ENCODE measurements around the gene MOV10L1. TPM values are rescaled to one million over a fixed set of nuclear protein-coding genes. Genes with fewer than 3 reads are reported as not detected.

The MOV10L1 gene
- total RNA-seq, 4 donors from 2014 or later: 0.13 to 1.7 (median 1.6) TPM; not detected in 1

- H3K4me3 ChIP-seq (ENCODE audit: low read depth, poor library complexity, severe bottlenecking): no peak overlapping the region
- WGBS, 2 donors: 72 to 75% methylated on average over 3 of the region's 3 CpGs
- TF ChIP-seq, protein P1, sequence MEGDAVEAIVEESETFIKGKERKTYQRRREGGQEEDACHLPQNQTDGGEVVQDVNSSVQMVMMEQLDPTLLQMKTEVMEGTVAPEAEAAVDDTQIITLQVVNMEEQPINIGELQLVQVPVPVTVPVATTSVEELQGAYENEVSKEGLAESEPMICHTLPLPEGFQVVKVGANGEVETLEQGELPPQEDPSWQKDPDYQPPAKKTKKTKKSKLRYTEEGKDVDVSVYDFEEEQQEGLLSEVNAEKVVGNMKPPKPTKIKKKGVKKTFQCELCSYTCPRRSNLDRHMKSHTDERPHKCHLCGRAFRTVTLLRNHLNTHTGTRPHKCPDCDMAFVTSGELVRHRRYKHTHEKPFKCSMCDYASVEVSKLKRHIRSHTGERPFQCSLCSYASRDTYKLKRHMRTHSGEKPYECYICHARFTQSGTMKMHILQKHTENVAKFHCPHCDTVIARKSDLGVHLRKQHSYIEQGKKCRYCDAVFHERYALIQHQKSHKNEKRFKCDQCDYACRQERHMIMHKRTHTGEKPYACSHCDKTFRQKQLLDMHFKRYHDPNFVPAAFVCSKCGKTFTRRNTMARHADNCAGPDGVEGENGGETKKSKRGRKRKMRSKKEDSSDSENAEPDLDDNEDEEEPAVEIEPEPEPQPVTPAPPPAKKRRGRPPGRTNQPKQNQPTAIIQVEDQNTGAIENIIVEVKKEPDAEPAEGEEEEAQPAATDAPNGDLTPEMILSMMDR (IDR thresholded peaks at IDR 0.05): no peak
- TF ChIP-seq POLR2A (IDR thresholded peaks at IDR 0.05): no peak
- intact Hi-C loops (cut with DNase I; ENCODE audit: low total_unique reads): no loop called here
- no peak for DNase-seq (ENCODE audit: low spot score in 2 of 2)
Measured at GRCh38 chr22:50118129-50118528, 28.3 kb downstream of the MOV10L1 start.

DNA sequence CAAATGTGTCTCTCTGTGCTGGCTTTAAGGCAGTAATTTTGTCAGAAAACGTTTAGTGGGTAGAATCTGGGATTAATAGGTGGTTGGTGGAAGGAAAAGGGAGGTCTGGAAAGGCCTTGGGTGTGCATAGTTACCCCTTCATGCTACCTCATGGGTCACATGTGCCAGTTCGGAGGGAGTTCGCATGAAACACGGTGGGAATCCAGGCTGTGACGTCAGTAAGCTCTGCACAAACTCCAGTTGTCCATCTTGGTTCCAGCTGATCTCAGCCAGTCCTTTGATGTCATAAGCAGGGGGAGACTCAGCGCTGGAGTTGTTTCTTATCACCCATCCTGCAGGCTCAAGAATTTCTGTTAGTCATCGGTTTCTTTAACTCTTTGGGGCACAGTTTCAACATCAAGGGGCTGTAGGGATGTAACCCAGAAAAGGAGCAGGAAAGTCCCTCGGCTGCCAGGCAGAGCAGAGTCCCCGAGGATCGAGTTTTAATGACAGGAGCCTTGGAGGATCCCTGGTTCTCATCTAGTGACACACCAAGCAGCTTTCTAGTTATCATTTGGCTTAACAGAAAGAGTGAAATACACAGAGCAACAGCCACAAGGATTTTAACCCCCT lies 28.9 kb downstream of the MOV10L1 start:
- DNase-seq (ENCODE audit: low spot score in 2 of 2): peak in 1 of 2 donors; percentile 37
- intact Hi-C loops (cut with DNase I; ENCODE audit: low total_unique reads): no loop called here
- TF ChIP-seq POLR2A (IDR thresholded peaks at IDR 0.05): no peak
- TF ChIP-seq, protein P1 (IDR thresholded peaks at IDR 0.05): no peak
- no peak overlapping the region for H3K4me3 ChIP-seq (ENCODE audit: low read depth, poor library complexity, severe bottlenecking)
- 31 to 42% methylated on average over 10 of the region's 10 CpGs for WGBS, 2 donors

DNA sequence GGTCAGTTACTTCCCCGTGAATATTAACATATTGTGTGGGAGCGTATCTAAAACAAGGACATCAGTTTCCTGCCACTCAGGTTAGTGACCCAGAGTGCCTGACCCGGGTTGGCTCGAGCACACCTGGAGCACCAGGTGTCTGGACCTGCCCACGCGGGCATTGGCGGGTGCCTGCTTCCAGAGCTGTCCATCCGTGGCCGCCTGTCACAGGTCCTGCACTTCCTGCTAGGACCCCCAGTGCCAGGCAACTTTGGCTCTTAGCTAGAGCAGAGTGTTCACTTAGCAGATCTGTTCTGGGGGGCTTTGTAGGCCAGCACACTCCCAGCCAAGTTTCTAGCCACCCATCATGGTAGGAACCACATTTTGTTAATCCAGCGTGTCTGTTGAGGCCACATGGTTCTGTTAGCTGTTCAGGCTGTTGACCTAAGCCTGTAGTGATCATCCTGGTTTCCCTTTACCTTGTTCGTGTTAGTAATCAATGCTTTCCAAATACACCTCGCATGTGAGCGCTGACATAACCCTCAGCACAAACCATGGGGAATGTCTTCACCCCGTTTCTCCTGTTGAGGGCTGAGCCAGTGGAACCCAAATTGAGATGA lies 29.5 kb downstream of the MOV10L1 start:
- TF ChIP-seq, protein P1 (IDR thresholded peaks at IDR 0.05): no peak
- TF ChIP-seq POLR2A (IDR thresholded peaks at IDR 0.05): no peak
- WGBS, 2 donors: 85 to 88% methylated on average over 12 to 14 of the region's 14 CpGs
- peak in 1 of 2 donors; percentile 56 for DNase-seq (ENCODE audit: low spot score in 2 of 2)
- no peak overlapping the region for H3K4me3 ChIP-seq (ENCODE audit: low read depth, poor library complexity, severe bottlenecking)
- intact Hi-C loops (cut with DNase I; ENCODE audit: low total_unique reads): no loop called here

DNA sequence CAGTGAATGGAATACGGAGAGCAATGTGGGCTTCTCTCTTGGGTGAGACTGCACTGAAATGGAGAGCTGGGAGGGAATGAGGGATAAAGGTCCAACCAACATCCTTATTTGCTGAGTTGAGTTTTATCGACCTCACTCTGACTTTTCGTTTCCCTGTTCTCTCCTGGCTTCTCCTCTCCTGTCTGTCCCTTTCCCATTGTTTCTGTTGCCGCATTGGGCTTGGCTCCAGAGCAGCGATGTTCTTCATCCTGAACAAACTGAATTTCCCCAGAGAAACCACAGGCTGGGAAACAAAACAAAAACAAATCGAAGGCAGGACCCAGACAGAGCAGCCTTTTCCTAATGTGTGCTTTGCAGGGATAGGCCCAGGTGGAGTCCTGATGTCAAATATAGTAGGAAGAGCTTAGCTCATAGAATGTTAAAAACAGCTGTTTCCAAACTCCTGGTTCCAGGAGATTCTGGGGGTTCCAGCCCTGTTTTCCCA lies 30.0 kb downstream of the MOV10L1 start:
- H3K4me3 ChIP-seq (ENCODE audit: low read depth, poor library complexity, severe bottlenecking): no peak overlapping the region
- WGBS, 2 donors: 58 to 63% methylated on average over 6 of the region's 6 CpGs
- intact Hi-C loops (cut with DNase I; ENCODE audit: low total_unique reads): no loop called here
- TF ChIP-seq, protein P1 (IDR thresholded peaks at IDR 0.05): no peak
- TF ChIP-seq POLR2A (IDR thresholded peaks at IDR 0.05): no peak
- peak in 1 of 2 donors; percentile 37 for DNase-seq (ENCODE audit: low spot score in 2 of 2)

GRCh38 chr22:50121202-50121740 lies 31.5 kb downstream of the MOV10L1 start:
- peak in 1 of 2 donors; percentile 74 for DNase-seq (ENCODE audit: low spot score in 2 of 2)
- no peak overlapping the region for H3K4me3 ChIP-seq (ENCODE audit: low read depth, poor library complexity, severe bottlenecking)
- TF ChIP-seq POLR2A (IDR thresholded peaks at IDR 0.05): no peak
- TF ChIP-seq, protein P1 (IDR thresholded peaks at IDR 0.05): no peak
- WGBS, 2 donors: 78 to 89% methylated on average over 11 of the region's 11 CpGs
- intact Hi-C loops (cut with DNase I; ENCODE audit: low total_unique reads): no loop called here

Measured in lower leg skin (tissue), 4 donors.